COLO668 (cell line): Measurements from ENCODE around the gene CHPF.

Source experiments
- DNase-seq: peaks from one replicate; lab custom pipeline; 2025; ENCODE audit not compliant: unreplicated experiment; lab: John Stamatoyannopoulos, UW

CHPF gene

DNA sequence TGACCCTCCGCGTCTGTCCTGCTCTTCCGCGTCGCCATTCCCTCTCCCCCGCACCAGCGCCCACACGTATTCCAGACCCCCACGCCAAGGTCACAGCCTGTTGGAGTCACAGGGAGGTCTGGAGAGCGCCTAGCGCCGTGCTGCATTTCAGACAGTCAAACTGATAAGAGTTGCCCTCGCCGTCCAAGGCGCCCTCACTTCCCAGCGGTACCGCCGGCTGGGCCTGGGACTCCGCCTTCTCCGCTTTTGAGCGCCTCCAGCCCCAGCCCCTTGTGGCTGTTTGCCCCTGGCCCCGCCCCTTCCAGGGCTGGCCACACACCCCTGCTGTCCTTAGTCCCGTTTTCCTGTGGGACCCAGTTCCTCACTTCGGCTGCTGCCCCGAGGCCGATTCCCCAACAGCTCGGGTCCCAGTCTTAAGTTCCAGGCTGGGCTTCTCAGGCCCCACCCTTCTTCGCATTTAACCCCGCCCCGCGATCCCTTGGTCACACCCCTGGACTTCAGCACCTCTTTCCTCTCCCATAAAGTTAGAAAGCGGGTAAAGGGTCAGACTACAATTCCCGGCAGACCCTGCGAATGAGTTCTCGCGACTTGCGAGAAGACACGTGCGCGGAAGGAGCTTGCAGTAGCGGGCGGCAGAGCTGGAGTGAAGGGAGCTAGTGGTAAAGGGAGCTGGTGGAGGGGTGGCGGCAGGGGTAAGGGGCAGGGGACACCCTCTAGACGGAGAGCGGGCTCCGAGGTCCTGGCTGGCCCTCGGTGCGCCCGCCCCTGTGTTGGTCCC lies 45.1 kb downstream of the CHPF start, which contains the start of gene GMPPA:
Gene GMPPA (plus strand): TSS at position 612 of the 778 bp plus-strand sequence. CDS start 1,085 bp downstream, outside the sequence.
- peak; percentile 93 for DNase-seq

GRCh38 chr2:219497495-219498279 lies 45.9 kb downstream of the CHPF start:
- DNase-seq, result peak; percentile 66

DNA sequence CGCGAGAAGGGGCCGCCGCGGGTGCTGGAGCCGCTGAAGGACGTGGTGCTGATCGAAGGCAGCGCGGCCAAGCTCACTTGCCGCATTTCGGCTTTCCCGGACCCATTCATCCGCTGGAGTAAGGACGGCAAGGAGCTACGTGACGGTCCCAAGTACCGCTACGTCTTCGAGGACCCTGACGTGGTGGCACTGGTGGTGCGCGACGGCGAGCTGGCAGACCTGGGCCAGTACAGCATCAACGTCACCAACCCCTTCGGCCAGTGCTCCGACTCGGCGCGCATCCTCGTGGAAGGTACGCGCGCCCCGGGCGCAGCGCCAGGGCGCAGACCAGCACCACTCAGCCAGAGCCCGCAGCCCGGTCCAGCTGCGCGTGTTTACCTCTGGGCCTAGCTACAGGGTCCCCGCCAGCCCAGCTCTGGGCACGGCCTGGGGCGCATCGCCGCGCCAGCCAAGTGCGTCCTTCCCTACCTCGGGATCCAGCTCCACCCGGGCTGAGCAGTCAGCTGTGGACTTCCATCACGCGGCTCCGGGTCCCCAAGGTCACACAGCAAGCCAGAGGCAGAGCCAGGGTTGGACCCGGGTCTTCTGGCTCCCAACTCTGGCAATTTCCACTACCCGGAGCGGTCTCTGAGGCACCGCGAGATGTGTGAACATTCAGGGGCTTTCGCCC lies 46.6 kb downstream of the CHPF start:
- DNase-seq, result peak; percentile 23

GRCh38 chr2:219496247-219496824 lies 47.3 kb downstream of the CHPF start:
- no peak for DNase-seq

DNA sequence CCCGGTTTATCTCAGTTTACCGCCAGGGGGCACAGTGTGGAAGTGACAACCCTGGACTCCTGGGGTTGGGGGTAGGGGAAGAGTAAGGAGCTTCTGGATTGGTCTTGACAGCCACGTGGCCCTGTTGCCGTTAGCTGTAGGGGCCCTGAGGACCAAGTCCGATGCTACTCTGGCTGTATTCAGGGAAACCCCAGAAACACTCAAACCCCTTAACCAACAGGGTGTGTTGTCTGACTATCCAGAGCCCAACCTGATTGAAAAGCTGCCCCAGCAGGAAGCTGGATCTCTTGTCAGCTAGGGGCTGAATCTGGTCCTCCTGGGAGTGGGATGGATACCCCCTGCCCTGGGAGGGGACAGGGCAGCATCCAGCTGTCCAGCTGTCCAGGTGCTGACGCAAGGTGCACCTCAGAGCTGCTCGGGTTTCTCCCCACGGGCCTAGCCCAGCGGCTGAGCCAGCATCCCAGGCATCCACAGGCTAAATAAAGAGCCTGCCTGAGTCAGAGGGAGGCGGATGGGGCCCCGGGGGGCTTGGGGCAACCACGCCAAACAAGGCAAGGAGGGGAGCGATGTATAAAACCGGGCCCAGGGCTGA lies 48.0 kb downstream of the CHPF start:
- peak; percentile 44 for DNase-seq

DNA sequence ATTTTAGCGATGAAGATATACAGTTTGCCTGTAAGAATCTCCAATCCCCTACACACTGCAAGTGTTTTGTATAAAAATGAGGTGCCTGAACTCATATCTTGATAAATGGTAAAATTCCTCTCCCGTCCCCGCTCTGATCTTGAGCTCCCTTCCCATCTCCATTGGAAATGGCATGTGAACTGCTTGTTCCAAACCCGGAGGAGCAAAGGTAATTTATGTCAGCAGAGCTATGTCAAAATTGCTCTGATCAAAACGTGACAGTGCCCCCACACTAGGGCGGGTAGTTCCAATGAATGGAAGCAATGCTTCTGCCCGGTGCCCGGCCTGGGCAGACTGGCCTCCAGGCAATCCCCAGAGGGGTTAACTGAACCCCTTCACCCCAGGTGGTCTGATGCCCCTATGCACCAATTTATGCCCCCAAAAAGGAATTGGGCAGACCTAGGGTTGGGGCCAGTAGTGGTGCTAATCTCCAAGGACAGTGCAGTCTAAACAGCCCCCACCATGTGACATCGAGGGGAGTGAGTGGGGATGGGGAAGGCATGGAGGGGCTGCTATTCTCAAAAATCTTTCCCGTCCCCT lies 48.6 kb downstream of the CHPF start:
- DNase-seq, result no peak

DNA sequence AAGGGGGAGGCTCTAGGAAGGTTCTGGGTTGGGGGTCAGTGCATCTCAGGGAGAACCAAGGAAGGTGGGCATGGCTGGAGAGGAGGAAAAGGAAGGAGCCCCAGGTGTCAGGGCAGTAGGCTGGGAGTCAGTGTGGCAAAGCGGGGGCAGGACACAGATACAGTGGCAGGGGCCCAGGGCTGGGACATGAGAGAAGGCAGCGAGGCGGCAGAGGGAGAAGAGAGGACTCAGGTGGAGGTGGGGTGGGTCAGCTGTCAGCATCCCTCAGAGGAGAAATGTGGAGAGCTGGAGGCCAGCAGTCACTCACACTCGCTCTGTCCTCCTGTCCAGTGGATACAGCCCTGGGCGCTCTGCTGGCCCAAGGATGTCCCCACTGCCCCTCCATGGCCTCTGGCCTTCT lies 50.5 kb downstream of the CHPF start:
- no peak for DNase-seq

DNA sequence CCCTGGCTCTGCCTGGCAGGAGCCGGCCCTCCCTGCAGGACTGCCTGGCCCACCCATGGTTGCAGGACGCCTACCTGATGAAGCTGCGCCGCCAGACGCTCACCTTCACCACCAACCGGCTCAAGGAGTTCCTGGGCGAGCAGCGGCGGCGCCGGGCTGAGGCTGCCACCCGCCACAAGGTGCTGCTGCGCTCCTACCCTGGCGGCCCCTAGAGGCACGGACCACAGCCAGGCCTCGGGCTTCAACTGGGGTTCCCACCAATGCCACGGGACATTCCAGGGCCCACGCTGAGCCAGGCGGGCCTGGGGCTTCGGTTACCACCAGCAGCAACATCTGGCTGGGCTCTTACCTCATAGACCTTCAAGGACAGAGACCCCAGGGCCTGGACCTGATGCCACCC lies 51.0 kb downstream of the CHPF start:
- DNase-seq, result no peak

- DNase-seq, result no peak
Observed at GRCh38 chr2:219491278-219491963, 52.2 kb downstream of the CHPF start.

- peak; percentile 36 for DNase-seq
Observed at GRCh38 chr2:219490600-219491130, 52.9 kb downstream of the CHPF start.

- no peak for DNase-seq
Observed at GRCh38 chr2:219490186-219490585, 53.4 kb downstream of the CHPF start.

GRCh38 chr2:219489315-219489714 lies 54.3 kb downstream of the CHPF start:
- DNase-seq, result no peak
